HL-60 (cell line): ENCODE measurements around the gene USP13.

ENCODE experiments used
- DNase-seq, 2 experiments: peaks; one replicate each; pipeline ENCODE4 v3.0.0-alpha.2; 2010 to 2020; ENCODE audit warnings: low read depth in 1 of 2, low spot score in 1 of 2
- H3K27ac ChIP-seq: fragments of 250-450 bp; sonication (Bioruptor Pico); replicated peaks from 2 replicates; pipeline ENCODE4 v1.5.1; 2020; ENCODE audit warnings: mild to moderate bottlenecking, moderate library complexity
- H3K27me3 ChIP-seq: fragments of 250-450 bp; sonication (Bioruptor Pico); 2 replicates; pipeline ENCODE4 v1.5.1; 2021; ENCODE audit warnings: mild to moderate bottlenecking, moderate library complexity; ENCODE audit not compliant: insufficient read depth, poor library complexity, severe bottlenecking
- H3K4me3 ChIP-seq: replicated peaks from 2 replicates; pipeline ENCODE4 v1.5.1; 2011; ENCODE audit warnings: mild to moderate bottlenecking, control low read depth, low read length; ENCODE audit not compliant: insufficient read depth
- CTCF ChIP-seq: IDR thresholded peaks from one replicate; pipeline ENCODE4 v1.5.1; 2011; ENCODE audit warnings: low read length, control low read depth, inconsistent platforms; ENCODE audit not compliant: insufficient read depth
- GABPA ChIP-seq: IDR thresholded peaks from 2 replicates; pipeline ENCODE4 v1.6.1; 2012; ENCODE audit warnings: low read depth
- POLR2AphosphoS5 ChIP-seq: IDR thresholded peaks from 2 replicates; pipeline ENCODE4 v1.6.1; 2012; ENCODE audit warnings: low read depth
- REST ChIP-seq: IDR thresholded peaks from 2 replicates; pipeline ENCODE4 v1.6.1; 2012; ENCODE audit warnings: low read depth; ENCODE audit not compliant: insufficient replicate concordance
- SPI1 ChIP-seq: IDR thresholded peaks from 2 replicates; pipeline ENCODE4 v1.6.1; 2012; ENCODE audit warnings: low read depth, mild to moderate bottlenecking, borderline replicate concordance

The USP13 gene

GRCh38 chr3:179613807-179614206, 39.0 kb upstream of the USP13 start:
- H3K27ac ChIP-seq: no peak overlapping the region
- DNase-seq: no peak
- TF ChIP-seq POLR2AphosphoS5 (no peak), GABPA (no peak), CTCF (no peak), REST (no peak), SPI1 (no peak)
- H3K27me3 ChIP-seq: no peaks in the 10 kb centered on the region
- no peak overlapping the region for H3K4me3 ChIP-seq

GRCh38 chr3:179615458-179616173, 37.2 kb upstream of the USP13 start:
- no peak for DNase-seq
- no peak overlapping the region for H3K27ac ChIP-seq

More at GRCh38 chr3:179615458-179616173, 37.2 kb upstream of the USP13 start:
- Histone ChIP-seq H3K4me3 (no peak overlapping the region), H3K27me3 (no peaks in the 10 kb centered on the region)
- TF ChIP-seq POLR2AphosphoS5: no peak
- TF ChIP-seq GABPA: no peak
- no peak for TF ChIP-seq CTCF
- TF ChIP-seq REST: no peak
- TF ChIP-seq SPI1: no peak
